Pancreas (tissue), 10 donors: ENCODE measurements around the gene VSIR. TPM values are rescaled to one million over a fixed set of nuclear protein-coding genes. Genes with fewer than 3 reads are reported as not detected.

ENCODE experiments used
- ATAC-seq, 4 donors: fragments of 200-7000 bp; cut with Tn5 transposase; one replicate each; pipeline versions ENCODE4 v1.8.0 to v1.9.1; 2020; ENCODE audit warnings: mild to moderate bottlenecking in 4 of 4, moderate library complexity in 4 of 4
- DNase-seq, 6 donors: peaks; one replicate each; pipeline ENCODE4 v3.0.0-alpha.2; 2020
- FAIRE-seq: peaks from 2 replicates; lab custom pipeline; 2012; peaks lifted over from hg19 to GRCh38; lab: Jason Lieb, UNC
- H3K27ac ChIP-seq, 4 donors: fragments of 200-600 bp; sonication (generic); 1 replicate in 3 of 4; 2 replicates in 1 of 4; pipeline versions ENCODE4 v1.5.0 to v1.8.0; 2020
- H3K27me3 ChIP-seq, 4 donors: fragments of 200-600 bp; one replicate each; pipeline ENCODE4 v1.8.0; 2021
- H3K36me3 ChIP-seq, 3 donors: fragments of 200-600 bp; sonication (generic) in 1 of 3; one replicate each; pipeline versions ENCODE4 v1.5.0 to v1.8.0; 2020 to 2021
- H3K4me1 ChIP-seq, 3 donors: fragments of 200-600 bp; one replicate each; pipeline ENCODE4 v1.8.0; 2021
- H3K4me3 ChIP-seq, 4 donors: fragments of 200-600 bp; sonication (generic) in 2 of 4; one replicate each; pipeline versions ENCODE4 v1.5.0 to v1.8.0; 2020 to 2021
- H3K9me3 ChIP-seq, 4 donors: fragments of 200-600 bp; one replicate each; pipeline ENCODE4 v1.8.0; 2021
- WGBS, 2 donors: extraction: QIAGEN DNeasy Blood & Tissue Kit; methylation state at CpG; one replicate each; pipeline ENCODE4 v1.1.7; 2013; 5-methylcytosine and 5-hydroxymethylcytosine counted together
- intact Hi-C, 3 donors: fragments of 100-400 bp; cut with DNase I; formaldehyde crosslinking; loops; one replicate each; pipeline versions ENCODE4 v1.11.1 to v1.14.2; 2022
- polyA plus RNA-seq, 2 donors: library from polyadenylated mRNA; stranded (reverse); fragments of 200-250 nt; gene quantifications; one replicate each; pipeline ENCODE4 v1.2.3, GENCODE V29; 2013
- total RNA-seq, 6 donors: library from RNA; stranded (reverse); fragmentation: NEBNext Ultra II Directional in 4 of 6; extraction: Animal tissue kit (Norgen Biotek cat#: 25700) in 4 of 6; gene quantifications; one replicate each; pipeline versions ENCODE4 v1.2.1 to v1.2.4, GENCODE V29; 2021 to 2023
- TF ChIP-seq, protein P1 (sequence below), 4 donors: fragments of 200-600 bp; sonication (generic) in 3 of 4; IDR thresholded peaks; one replicate each; pipeline versions ENCODE4 v1.5.0 to v1.8.0; 2021; ENCODE audit warnings: antibody characterized with exemption in 4 of 4
- donor health status: healthy with polysubstance abuse.
- donor health status: DM: no; HTN: no; CAD: no; lungs with moderate emphysema.
- donor health status: DM: no; HTN: no; CAD: no.
- donor health status: control.
- donor health status: control.
- donor health status: Bipolar disorder and iron deficiency.
- donor health status: DM: yes; HTN: yes; CAD: no.
- donor health status: DM: no; HTN: no; CAD: no.
- donor health status: DM: no; HTN: no; CAD: no.
- donor health status: DM: yes; HTN: yes; CAD: no.

Gene VSIR
- total and polyA plus RNA-seq, 8 donors, result 3.7 to 27.6 (median 9.3) TPM

DNA sequence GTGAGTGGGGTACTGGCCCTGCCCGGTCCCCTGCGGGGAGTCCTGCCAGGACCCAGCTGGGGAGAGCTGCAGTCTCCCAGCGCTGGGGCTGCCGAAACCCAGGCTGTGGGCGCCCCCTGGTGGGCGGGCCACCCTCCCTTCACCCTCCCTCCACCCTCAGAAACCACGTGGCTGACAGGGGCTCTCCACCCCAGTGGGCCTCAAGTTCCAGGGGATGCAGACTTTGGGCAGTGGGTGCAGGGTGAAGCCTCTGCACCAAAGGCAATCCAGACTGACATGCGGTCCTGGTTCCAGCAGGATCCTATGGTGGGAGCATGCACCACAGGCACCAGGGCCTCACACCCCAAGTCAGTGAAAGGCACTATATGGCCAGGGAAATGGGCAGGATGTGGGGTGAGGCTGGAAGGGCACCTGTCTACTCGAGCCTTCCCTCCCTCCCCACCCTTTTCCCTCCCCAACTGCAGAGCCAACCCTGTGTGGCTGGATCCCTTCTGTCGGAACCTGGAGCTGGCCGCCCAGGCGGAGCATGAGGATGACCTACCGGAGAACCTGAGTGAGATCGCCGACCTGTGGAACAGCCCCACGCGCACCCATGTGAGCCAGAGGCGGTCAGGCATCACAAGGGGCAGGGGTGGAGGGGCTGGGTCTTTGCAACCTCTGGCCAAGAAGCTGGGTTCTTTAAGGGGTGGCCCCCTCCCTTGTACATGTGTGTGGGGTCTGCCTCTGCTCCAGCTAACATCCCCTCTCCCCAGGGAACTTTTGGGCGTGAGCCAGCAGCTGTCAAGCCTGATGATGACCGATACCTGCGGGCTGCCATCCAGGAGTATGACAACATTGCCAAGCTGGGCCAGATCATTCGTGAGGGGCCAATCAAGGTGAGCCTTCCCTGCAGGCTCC, 38.9 kb upstream of the VSIR start:
- intact Hi-C loops, result loop anchor here in 1 of 3 donors (10.0 kb wide), 1 partner anchor 427 kb away; no protein-coding TSS in a partner anchor
- DNase-seq (peak; percentile 49 to 91 (median 73)), ATAC-seq (peak; percentile 74 to 90 (median 86)), FAIRE-seq (no peak)
- H3K36me3 ChIP-seq, result peaks cover 0 to 22% (median 14%) of the 10 kb centered on the region in 3 donors
- no peaks in the 10 kb centered on the region for H3K27me3 ChIP-seq
- no peak overlapping the region for H3K4me3 ChIP-seq
- no peaks in the 10 kb centered on the region for H3K4me1 ChIP-seq
- no peak overlapping the region for H3K27ac ChIP-seq
- no peaks in the 10 kb centered on the region for H3K9me3 ChIP-seq
- 23 to 26% methylated on average over 22 of the region's 22 CpGs for WGBS, 2 donors
- TF ChIP-seq, protein P1, sequence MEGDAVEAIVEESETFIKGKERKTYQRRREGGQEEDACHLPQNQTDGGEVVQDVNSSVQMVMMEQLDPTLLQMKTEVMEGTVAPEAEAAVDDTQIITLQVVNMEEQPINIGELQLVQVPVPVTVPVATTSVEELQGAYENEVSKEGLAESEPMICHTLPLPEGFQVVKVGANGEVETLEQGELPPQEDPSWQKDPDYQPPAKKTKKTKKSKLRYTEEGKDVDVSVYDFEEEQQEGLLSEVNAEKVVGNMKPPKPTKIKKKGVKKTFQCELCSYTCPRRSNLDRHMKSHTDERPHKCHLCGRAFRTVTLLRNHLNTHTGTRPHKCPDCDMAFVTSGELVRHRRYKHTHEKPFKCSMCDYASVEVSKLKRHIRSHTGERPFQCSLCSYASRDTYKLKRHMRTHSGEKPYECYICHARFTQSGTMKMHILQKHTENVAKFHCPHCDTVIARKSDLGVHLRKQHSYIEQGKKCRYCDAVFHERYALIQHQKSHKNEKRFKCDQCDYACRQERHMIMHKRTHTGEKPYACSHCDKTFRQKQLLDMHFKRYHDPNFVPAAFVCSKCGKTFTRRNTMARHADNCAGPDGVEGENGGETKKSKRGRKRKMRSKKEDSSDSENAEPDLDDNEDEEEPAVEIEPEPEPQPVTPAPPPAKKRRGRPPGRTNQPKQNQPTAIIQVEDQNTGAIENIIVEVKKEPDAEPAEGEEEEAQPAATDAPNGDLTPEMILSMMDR (IDR thresholded peaks at IDR 0.05), result peak; percentile 62 to 77 (median 72)

DNA sequence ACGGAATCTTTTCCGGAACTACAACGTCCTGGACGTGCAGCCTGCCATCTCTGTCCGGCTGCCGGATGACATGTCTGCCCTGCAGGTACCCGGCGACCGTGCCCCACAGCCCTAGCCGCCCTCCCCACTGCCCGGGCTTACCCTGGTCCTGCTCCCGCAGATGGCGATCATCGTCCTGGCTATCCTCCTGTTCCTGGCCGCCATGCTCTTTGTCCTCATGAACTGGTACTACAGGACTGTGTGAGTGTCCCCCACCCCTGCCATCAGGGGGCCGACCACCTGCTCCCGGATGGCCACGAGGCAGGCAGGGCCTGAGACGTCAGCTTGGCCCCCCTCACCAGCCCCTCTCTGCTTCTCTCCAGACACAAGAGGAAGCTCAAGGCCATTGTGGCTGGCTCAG, 38.0 kb upstream of the VSIR start:
- WGBS, 2 donors, result 75 to 79% methylated on average over 19 of the region's 19 CpGs
- no peak for ATAC-seq

DNA sequence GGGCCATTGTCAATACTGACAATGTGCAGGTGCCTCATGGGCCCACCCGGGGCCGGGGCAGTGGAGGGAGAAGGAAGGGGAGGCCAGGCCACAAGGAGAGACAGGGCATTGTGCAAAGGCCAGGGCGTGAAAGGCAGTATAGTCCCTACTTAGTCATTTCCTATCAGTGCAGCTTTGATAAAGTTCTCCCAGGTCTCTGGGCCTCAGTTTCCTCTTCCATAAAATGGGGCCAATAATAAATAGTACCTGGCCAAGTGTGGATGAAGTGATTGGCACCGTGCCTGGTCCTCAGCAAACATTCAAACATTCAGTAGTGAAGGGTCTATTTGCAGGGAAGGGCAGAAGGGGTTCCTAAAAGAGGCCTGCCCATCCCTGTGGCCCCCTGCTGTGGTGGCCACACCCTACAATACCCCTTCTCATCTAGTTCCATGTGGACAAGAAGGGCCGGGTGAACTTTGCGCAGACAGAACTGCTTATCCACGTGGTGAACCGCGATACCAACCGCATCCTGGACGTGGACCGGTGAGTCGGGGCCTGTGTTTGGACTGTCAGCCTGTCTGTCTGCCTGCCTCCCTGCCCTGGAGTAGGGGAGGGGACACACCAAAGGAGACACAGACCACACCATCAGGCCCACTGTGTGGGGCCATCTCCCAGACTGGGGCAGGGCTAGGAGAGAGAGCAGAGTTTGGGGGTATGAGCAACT, 36.9 kb upstream of the VSIR start:
- Histone ChIP-seq H3K27ac (no peak overlapping the region), H3K36me3 (peaks cover 0 to 4% (median 0%) of the 10 kb centered on the region in 3 donors), H3K4me3 (no peak overlapping the region), H3K4me1 (peaks cover 0 to 3% (median 0%) of the 10 kb centered on the region in 3 donors), H3K27me3 (no peaks in the 10 kb centered on the region), H3K9me3 (no peaks in the 10 kb centered on the region)
- TF ChIP-seq, protein P1 (IDR thresholded peaks at IDR 0.05), result no peak
- FAIRE-seq (no peak), ATAC-seq (no peak), DNase-seq (peak in 1 of 6 donors; percentile 66)
- 76 to 77% methylated on average over 13 of the region's 13 CpGs for WGBS, 2 donors
- intact Hi-C loops, result loop anchor here in 1 of 3 donors (10.0 kb wide), 1 partner anchor 425 kb away; no protein-coding TSS in a partner anchor

More for the DNA sequence above, 38.0 kb upstream of the VSIR start:
- H3K9me3 ChIP-seq, result no peaks in the 10 kb centered on the region
- H3K36me3 ChIP-seq, result peaks cover 0 to 15% (median 4%) of the 10 kb centered on the region in 3 donors
- H3K27ac ChIP-seq, result no peak overlapping the region
- H3K27me3 ChIP-seq, result no peaks in the 10 kb centered on the region
- DNase-seq (peak in 1 of 6 donors; percentile 74), FAIRE-seq (no peak)
- H3K4me1 ChIP-seq, result peaks cover 0 to 3% (median 0%) of the 10 kb centered on the region in 3 donors
- H3K4me3 ChIP-seq, result no peak overlapping the region
- intact Hi-C loops, result loop anchor here in 1 of 3 donors (10.0 kb wide), 1 partner anchor 427 kb away; no protein-coding TSS in a partner anchor
- TF ChIP-seq, protein P1 (IDR thresholded peaks at IDR 0.05), result no peak

DNA sequence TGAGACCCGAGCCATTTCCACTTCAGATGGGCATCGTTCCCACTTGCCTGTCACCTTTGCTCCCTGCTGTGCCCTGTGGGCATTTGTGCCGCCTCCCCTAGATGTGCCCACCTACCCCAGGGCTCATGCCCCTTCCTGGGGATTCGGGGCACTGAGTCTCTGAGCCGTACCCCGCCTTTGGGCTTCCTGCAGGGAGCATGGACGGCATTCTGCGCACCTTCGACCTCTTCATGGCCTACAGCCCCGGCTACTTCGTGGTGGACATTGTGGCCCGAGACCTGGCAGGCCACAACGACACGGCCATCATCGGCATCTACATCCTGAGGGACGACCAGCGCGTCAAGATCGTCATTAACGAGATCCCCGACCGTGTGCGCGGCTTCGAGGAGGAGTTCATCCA, 36.3 kb upstream of the VSIR start:
- 80 to 85% methylated on average over 25 of the region's 25 CpGs for WGBS, 2 donors
- ATAC-seq (no peak), FAIRE-seq (no peak), DNase-seq (no peak)
- Histone ChIP-seq H3K4me1 (peaks cover 0 to 3% (median 0%) of the 10 kb centered on the region in 3 donors), H3K27me3 (no peaks in the 10 kb centered on the region), H3K36me3 (no peaks in the 10 kb centered on the region), H3K9me3 (no peaks in the 10 kb centered on the region), H3K4me3 (no peak overlapping the region), H3K27ac (no peak overlapping the region)
- TF ChIP-seq, protein P1 (IDR thresholded peaks at IDR 0.05), result no peak
- intact Hi-C loops, result loop anchor here in 1 of 3 donors (10.0 kb wide), 2 partner anchors 105 to 425 kb away; no protein-coding TSS in a partner anchor
